ENCODE measurements around the gene HOMER3.
A peak's percentile ranks its signal among the peaks of the same experiment; 100 is the strongest.

GRCh38 chr19:18966307-18966706 lies 25.3 kb upstream of the HOMER3 start:
- TF ChIP-seq, protein P1, sequence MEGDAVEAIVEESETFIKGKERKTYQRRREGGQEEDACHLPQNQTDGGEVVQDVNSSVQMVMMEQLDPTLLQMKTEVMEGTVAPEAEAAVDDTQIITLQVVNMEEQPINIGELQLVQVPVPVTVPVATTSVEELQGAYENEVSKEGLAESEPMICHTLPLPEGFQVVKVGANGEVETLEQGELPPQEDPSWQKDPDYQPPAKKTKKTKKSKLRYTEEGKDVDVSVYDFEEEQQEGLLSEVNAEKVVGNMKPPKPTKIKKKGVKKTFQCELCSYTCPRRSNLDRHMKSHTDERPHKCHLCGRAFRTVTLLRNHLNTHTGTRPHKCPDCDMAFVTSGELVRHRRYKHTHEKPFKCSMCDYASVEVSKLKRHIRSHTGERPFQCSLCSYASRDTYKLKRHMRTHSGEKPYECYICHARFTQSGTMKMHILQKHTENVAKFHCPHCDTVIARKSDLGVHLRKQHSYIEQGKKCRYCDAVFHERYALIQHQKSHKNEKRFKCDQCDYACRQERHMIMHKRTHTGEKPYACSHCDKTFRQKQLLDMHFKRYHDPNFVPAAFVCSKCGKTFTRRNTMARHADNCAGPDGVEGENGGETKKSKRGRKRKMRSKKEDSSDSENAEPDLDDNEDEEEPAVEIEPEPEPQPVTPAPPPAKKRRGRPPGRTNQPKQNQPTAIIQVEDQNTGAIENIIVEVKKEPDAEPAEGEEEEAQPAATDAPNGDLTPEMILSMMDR (IDR thresholded peaks at IDR 0.05; ENCODE audit: insufficient read depth, low read length) = no peak
- TF ChIP-seq POLR2AphosphoS5 (IDR thresholded peaks at IDR 0.05; ENCODE audit: low read depth) = no peak
- TF ChIP-seq REST (IDR thresholded peaks at IDR 0.05; ENCODE audit: insufficient replicate concordance, low read depth) = no peak
- TF ChIP-seq GABPA (IDR thresholded peaks at IDR 0.05; ENCODE audit: low read depth) = no peak
- TF ChIP-seq SPI1 (IDR thresholded peaks at IDR 0.05; ENCODE audit: borderline replicate concordance, low read depth) = peak; percentile 61; the same call in 1 of the 2 replicates
